GM12873 (cell line): Measurements from ENCODE around the gene TYROBP.

Experiments
- CTCF ChIP-seq: IDR thresholded peaks from 2 replicates; pipeline ENCODE4 v1.5.1; 2012; ENCODE audit warnings: low read depth, mild to moderate bottlenecking, moderate library complexity, low read length, control low read depth; ENCODE audit not compliant: insufficient read depth; ENCODE audit errors: missing control alignments

The TYROBP gene

GRCh38 chr19:35942235-35942634 lies 34.1 kb upstream of the TYROBP start:
- no peak for TF ChIP-seq CTCF

DNA sequence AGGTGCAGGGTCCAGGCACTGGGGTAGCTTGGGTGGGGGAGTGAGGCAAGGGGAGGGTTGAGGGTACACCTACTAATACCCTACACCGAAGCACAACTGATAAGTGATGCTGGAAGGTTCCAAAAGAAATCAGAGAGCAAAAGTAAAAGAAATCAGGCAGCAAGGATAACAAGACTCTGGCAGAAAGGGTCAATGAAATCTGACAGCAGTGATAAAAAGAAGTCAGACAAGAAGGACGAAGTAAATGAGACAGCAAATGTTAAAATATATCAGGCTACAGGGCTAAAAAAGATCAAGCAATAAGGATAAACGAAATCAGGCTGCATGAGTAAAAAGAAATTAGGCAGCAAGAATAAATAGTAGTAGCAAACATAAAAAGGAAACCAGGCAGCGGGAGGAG lies 32.7 kb upstream of the TYROBP start:
- no peak for TF ChIP-seq CTCF

- no peak for TF ChIP-seq CTCF
Measured at GRCh38 chr19:35940078-35940775, 32.1 kb upstream of the TYROBP start.

DNA sequence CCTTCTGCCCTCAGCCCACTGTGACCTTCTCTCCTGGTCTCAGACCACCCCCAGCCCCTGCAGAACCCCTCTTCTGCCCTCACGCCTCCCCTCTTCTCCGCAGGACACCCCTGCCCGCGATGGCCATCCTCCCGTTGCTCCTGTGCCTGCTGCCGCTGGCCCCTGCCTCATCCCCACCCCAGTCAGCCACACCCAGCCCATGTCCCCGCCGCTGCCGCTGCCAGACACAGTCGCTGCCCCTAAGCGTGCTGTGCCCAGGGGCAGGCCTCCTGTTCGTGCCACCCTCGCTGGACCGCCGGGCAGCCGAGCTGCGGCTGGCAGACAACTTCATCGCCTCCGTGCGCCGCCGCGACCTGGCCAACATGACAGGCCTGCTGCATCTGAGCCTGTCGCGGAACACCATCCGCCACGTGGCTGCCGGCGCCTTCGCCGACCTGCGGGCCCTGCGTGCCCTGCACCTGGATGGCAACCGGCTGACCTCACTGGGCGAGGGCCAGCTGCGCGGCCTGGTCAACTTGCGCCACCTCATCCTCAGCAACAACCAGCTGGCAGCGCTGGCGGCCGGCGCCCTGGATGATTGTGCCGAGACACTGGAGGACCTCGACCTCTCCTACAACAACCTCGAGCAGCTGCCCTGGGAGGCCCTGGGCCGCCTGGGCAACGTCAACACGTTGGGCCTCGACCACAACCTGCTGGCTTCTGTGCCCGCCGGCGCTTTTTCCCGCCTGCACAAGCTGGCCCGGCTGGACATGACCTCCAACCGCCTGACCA lies 31.4 kb upstream of the TYROBP start:
- TF ChIP-seq CTCF = no peak

GRCh38 chr19:35938282-35939224 lies 30.5 kb upstream of the TYROBP start:
- TF ChIP-seq CTCF = no peak

- TF ChIP-seq CTCF = no peak
Measured at GRCh38 chr19:35937345-35938281, 29.5 kb upstream of the TYROBP start.
